Type B pancreatic cell (in vitro differentiated cells): ENCODE results near the gene VWA2. TPM values are rescaled to one million over a fixed set of nuclear protein-coding genes. Genes with fewer than 3 reads are reported as not detected.

Experiments
- DNase-seq: peaks from one replicate; pipeline ENCODE4 v3.0.0; 2021; ENCODE audit warnings: mixed read lengths; ENCODE audit not compliant: unreplicated experiment; ENCODE audit errors: extremely low spot score
- H3K27ac Mint-ChIP-seq: 2 replicates; pipeline ENCODE4 v1.8.0; 2021; ENCODE audit warnings: mild to moderate bottlenecking, mixed read lengths
- H3K27me3 Mint-ChIP-seq: 2 replicates; pipeline ENCODE4 v1.8.0; 2021; ENCODE audit warnings: mixed read lengths
- H3K36me3 Mint-ChIP-seq: 2 replicates; pipeline ENCODE4 v1.8.0; 2021; ENCODE audit warnings: mixed read lengths
- H3K4me1 Mint-ChIP-seq: one replicate; pipeline ENCODE4 v1.8.0; 2021; ENCODE audit warnings: mixed read lengths; ENCODE audit not compliant: unreplicated experiment
- H3K4me3 Mint-ChIP-seq: 2 replicates; pipeline ENCODE4 v1.8.0; 2021; ENCODE audit warnings: mild to moderate bottlenecking, mixed read lengths
- H3K9me3 Mint-ChIP-seq: 2 replicates; pipeline ENCODE4 v1.8.0; 2021; ENCODE audit warnings: mixed read lengths
- total RNA-seq: library from RNA; stranded (reverse); gene quantifications from 2 replicates; pipeline ENCODE4 v1.2.1, GENCODE V29; 2021; ENCODE audit warnings: low replicate concordance
- TF ChIP-seq, protein P1 (sequence below): fragments of 200-600 bp; sonication (generic); conservative IDR thresholded peaks from 2 replicates; pipeline ENCODE4 v1.5.0; 2021; ENCODE audit warnings: antibody characterized with exemption, mild to moderate bottlenecking

VWA2 gene
- total RNA-seq, 1 donor from 2014 or later: 2.9 TPM

DNA sequence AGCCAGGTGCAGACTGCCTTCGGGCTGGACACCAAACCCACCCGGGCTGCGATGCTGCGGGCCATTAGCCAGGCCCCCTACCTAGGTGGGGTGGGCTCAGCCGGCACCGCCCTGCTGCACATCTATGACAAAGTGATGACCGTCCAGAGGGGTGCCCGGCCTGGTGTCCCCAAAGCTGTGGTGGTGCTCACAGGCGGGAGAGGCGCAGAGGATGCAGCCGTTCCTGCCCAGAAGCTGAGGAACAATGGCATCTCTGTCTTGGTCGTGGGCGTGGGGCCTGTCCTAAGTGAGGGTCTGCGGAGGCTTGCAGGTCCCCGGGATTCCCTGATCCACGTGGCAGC lies 50.0 kb downstream of the VWA2 start:
- Mint-ChIP-seq H3K9me3 (no peaks in the 10 kb centered on the region), H3K27ac (no peak overlapping the region), H3K4me1 (no peaks in the 10 kb centered on the region), H3K4me3 (no peak overlapping the region), H3K27me3 (no peaks in the 10 kb centered on the region), H3K36me3 (peaks cover 3% of the 10 kb centered on the region)
- TF ChIP-seq, protein P1, sequence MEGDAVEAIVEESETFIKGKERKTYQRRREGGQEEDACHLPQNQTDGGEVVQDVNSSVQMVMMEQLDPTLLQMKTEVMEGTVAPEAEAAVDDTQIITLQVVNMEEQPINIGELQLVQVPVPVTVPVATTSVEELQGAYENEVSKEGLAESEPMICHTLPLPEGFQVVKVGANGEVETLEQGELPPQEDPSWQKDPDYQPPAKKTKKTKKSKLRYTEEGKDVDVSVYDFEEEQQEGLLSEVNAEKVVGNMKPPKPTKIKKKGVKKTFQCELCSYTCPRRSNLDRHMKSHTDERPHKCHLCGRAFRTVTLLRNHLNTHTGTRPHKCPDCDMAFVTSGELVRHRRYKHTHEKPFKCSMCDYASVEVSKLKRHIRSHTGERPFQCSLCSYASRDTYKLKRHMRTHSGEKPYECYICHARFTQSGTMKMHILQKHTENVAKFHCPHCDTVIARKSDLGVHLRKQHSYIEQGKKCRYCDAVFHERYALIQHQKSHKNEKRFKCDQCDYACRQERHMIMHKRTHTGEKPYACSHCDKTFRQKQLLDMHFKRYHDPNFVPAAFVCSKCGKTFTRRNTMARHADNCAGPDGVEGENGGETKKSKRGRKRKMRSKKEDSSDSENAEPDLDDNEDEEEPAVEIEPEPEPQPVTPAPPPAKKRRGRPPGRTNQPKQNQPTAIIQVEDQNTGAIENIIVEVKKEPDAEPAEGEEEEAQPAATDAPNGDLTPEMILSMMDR: no peak
- no peak for DNase-seq

GRCh38 chr10:114290038-114290437 lies 51.0 kb downstream of the VWA2 start:
- Mint-ChIP-seq H3K36me3 (peaks cover 7% of the 10 kb centered on the region), H3K27ac (no peak overlapping the region), H3K4me1 (no peaks in the 10 kb centered on the region), H3K4me3 (no peak overlapping the region), H3K27me3 (no peaks in the 10 kb centered on the region), H3K9me3 (no peaks in the 10 kb centered on the region)
- no peak for DNase-seq
- TF ChIP-seq, protein P1: no peak

- H3K4me1 Mint-ChIP-seq: no peaks in the 10 kb centered on the region
- H3K4me3 Mint-ChIP-seq: no peak overlapping the region
- H3K36me3 Mint-ChIP-seq: peaks cover 16% of the 10 kb centered on the region
- no peak for DNase-seq
- H3K27me3 Mint-ChIP-seq: no peaks in the 10 kb centered on the region
- H3K27ac Mint-ChIP-seq: no peak overlapping the region
- H3K9me3 Mint-ChIP-seq: peaks cover 8% of the 10 kb centered on the region
- TF ChIP-seq, protein P1: no peak
Observed at GRCh38 chr10:114291076-114291475, 52.0 kb downstream of the VWA2 start.

DNA sequence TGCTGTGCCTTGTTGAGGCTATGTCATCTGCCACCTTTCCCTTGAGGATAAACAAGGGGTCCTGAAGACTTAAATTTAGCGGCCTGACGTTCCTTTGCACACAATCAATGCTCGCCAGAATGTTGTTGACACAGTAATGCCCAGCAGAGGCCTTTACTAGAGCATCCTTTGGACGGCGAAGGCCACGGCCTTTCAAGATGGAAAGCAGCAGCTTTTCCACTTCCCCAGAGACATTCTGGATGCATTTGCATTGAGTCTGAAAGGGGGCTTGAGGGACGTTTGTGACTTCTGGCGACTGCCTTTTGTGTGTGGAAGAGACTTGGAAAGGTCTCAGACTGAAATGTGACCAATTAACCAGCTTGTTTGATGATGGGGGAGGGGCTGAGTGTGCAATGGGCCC lies 52.5 kb downstream of the VWA2 start:
- H3K27ac Mint-ChIP-seq: no peak overlapping the region

GRCh38 chr10:114293075-114293474 lies 54.0 kb downstream of the VWA2 start:
- H3K36me3 Mint-ChIP-seq: peaks cover 21% of the 10 kb centered on the region
- H3K27ac Mint-ChIP-seq: no peak overlapping the region
- no peak overlapping the region for H3K4me3 Mint-ChIP-seq
- peaks cover 11% of the 10 kb centered on the region for H3K9me3 Mint-ChIP-seq
- TF ChIP-seq, protein P1: no peak
- H3K4me1 Mint-ChIP-seq: no peaks in the 10 kb centered on the region
- no peak for DNase-seq
- H3K27me3 Mint-ChIP-seq: no peaks in the 10 kb centered on the region

More for the DNA sequence above, 52.5 kb downstream of the VWA2 start:
- H3K36me3 Mint-ChIP-seq: peaks cover 20% of the 10 kb centered on the region
- H3K27me3 Mint-ChIP-seq: no peaks in the 10 kb centered on the region
- TF ChIP-seq, protein P1: no peak
- peaks cover 11% of the 10 kb centered on the region for H3K9me3 Mint-ChIP-seq
- H3K4me1 Mint-ChIP-seq: no peaks in the 10 kb centered on the region
- DNase-seq: no peak
- no peak overlapping the region for H3K4me3 Mint-ChIP-seq

- TF ChIP-seq, protein P1: no peak
- no peak for DNase-seq
- Mint-ChIP-seq H3K36me3 (peaks cover 21% of the 10 kb centered on the region), H3K27ac (no peak overlapping the region), H3K4me1 (no peaks in the 10 kb centered on the region), H3K4me3 (no peak overlapping the region), H3K9me3 (peaks cover 11% of the 10 kb centered on the region), H3K27me3 (no peaks in the 10 kb centered on the region)
Observed at GRCh38 chr10:114294549-114294948, 55.5 kb downstream of the VWA2 start.
